GM12864 (cell line): ENCODE results near the gene PEF1.

Experiments
- DNase-seq: peaks from one replicate; pipeline ENCODE4 v3.0.0-alpha.2; 2011; ENCODE audit warnings: low read depth
- H3K4me3 ChIP-seq: 2 replicates; pipeline ENCODE4 v1.5.1; 2011; ENCODE audit warnings: mild to moderate bottlenecking, low read depth, low read length, control low read depth
- TF ChIP-seq, protein P1 (sequence below): IDR thresholded peaks from 2 replicates; pipeline ENCODE4 v1.5.1; 2011; ENCODE audit warnings: low read depth, mild to moderate bottlenecking, moderate library complexity, low read length, control low read depth, inconsistent platforms; ENCODE audit errors: missing control alignments

Gene PEF1

DNA sequence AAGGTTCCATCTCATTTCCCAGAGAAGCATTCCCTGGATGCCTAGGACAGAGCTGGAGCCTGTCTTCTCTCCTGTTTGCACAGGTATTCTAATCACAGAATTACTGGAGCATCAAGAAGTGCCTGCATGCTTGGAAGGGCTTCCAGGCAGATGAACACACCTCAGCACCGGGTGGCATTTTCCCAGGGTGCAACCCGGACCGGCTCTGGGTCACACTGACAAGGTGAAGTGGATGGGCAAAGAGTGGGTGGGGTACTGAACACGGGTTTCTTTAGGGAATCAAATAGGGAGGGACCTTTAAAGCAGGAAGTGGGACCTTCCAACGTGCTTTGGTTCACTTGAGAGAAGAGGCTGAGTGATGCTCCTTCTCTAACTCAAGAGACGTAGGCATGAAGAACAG is 7.1 kb upstream of the PEF1 start:
- DNase-seq = no peak
- TF ChIP-seq, protein P1, sequence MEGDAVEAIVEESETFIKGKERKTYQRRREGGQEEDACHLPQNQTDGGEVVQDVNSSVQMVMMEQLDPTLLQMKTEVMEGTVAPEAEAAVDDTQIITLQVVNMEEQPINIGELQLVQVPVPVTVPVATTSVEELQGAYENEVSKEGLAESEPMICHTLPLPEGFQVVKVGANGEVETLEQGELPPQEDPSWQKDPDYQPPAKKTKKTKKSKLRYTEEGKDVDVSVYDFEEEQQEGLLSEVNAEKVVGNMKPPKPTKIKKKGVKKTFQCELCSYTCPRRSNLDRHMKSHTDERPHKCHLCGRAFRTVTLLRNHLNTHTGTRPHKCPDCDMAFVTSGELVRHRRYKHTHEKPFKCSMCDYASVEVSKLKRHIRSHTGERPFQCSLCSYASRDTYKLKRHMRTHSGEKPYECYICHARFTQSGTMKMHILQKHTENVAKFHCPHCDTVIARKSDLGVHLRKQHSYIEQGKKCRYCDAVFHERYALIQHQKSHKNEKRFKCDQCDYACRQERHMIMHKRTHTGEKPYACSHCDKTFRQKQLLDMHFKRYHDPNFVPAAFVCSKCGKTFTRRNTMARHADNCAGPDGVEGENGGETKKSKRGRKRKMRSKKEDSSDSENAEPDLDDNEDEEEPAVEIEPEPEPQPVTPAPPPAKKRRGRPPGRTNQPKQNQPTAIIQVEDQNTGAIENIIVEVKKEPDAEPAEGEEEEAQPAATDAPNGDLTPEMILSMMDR = no peak
- H3K4me3 ChIP-seq = no peak overlapping the region

DNA sequence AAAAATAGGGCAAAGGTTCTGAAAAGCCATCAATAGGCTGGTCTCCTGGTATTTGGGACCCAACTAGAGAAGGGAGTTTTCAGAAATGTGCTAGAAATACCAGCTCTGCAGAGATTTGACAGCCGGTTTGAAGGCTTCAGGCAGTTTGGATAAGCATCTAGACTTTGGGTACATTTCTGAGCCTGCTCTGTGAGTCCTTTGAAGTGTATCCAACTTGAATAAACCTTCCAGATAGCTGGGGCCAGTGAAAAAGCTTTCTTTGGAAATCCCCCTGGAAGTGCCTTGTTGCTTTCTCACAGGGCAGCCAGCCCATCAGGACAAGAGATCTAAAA is 6.4 kb upstream of the PEF1 start:
- no peak overlapping the region for H3K4me3 ChIP-seq
- TF ChIP-seq, protein P1 = no peak
- no peak for DNase-seq

DNA sequence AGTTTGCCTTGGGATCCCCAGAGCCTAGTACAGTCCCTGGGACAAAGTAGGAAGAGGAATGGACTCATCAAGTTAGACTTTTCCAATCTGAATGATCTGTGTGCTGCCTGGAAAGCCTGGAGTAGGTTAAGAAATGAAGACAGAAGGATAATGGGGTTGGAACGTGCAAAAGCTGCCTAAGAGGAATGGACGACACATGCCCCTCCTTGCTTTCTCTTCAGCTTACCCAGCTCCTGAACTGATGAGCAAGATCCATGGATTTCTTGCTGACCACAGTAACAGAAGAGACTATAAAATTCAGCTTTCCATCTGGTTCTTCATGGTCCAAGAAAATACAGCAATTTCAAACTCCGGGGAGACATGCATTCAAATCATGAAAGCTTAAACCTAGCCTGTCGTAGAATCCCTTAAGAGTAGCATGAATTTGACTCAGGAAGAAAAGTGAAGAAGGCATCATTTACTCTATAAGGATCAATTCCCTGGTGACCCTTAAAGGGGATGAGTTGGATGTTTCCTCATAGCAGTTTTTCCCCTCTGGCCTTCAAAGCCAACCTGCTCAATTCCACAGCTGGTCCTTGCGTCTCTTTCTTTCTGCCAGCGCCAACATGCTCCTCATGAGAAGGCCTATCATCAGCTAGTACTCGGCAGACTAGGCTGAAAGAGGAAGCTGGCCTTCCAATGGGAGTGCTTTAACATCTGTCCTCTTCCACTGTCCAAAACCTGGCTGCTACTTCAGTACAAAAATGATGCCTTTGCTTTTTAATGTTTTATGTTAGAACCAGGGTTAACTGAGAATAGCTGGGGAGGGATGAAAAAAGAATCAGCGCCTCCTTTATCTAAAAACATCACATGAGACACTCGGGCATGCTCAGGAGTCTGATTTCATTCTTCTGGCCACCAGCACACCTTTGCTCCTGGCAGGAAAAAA is 5.7 kb upstream of the PEF1 start:
- TF ChIP-seq, protein P1 = no peak
- H3K4me3 ChIP-seq = no peak overlapping the region
- DNase-seq = no peak

DNA sequence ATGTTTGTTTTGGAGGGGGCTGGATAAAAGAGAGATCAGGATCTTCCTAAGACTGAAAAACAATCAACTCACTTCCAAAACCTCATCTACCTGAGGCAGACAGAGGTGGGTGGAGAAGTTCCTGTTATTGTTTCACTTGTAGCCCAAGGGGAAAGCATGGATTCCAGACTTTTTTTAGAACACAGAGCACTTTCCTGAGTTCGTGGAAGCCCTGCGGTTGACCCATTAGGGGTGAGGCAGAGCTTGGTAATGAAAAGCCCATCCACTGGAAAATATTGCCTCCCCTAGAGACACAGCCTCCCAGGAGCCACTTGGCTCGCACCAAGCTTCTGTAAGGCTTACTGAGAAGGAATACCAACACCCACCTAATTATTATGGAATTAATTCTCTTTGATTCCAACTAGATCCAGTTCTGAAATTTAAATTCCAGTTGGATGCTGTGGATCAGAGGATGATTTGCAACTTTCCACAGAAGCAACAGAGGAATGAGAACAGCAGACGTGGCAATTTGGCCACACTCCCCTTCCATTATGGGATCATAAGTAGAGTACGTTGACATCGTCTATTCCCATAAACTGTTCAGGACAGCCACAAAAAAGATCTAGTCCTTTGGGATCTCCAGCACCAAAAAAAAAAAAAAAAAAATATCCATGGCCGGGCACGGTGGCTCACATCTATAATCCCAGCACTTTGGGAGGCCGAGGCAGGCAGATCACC is 4.1 kb upstream of the PEF1 start:
- no peak overlapping the region for H3K4me3 ChIP-seq
- TF ChIP-seq, protein P1 = no peak
- DNase-seq = no peak

DNA sequence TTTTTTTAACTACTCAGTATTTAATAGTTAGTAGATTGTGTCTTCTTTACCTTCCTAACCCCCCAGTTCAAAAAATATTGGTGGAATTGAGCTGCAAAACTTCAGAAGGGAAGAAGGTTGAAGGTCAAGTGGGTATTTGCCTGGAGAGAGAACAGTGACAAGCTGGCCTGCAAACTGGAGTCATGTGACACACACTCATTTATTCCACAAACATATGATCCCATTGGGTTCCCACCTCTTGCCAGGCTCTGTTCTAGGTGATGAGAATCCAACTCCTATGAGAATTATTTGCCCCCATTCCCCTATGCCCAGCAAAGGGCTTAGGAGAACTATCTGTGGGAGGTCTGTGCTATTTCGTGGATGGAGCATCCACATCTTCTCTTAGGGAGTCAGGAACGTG is 3.5 kb upstream of the PEF1 start:
- H3K4me3 ChIP-seq = no peak overlapping the region
- no peak for DNase-seq
- TF ChIP-seq, protein P1 = no peak

DNA sequence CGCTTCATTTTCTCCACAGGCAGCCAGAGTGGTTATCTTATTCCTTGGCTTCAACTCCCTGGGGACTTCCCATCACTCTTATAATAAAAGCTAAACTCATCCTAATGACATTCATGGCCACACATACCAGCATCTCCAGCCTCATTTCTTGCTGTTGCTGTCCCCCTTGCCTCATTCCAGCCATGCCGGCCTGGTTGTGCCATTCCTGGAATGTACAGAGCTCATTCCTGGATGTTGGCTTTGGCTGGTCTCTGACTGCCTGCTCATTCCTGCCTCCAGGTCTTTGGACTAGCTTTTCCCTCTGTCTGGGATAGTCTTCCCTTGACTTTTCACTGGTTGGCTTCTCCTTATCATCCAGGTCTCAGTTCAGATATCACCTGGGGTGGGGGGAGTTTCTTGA is 2.4 kb upstream of the PEF1 start:
- TF ChIP-seq, protein P1 = no peak
- no peak overlapping the region for H3K4me3 ChIP-seq
- no peak for DNase-seq
